Stimulated activated CD8-positive, alpha-beta memory T cell treated with anti-CD3 and anti-CD28 coated beads, Interleukin-7, amount 100 ng/mL, for 24 hours (primary cell): Measurements from ENCODE around the gene EXD2.
"Not testable (repeated sequence)": the region's sequence is repeated elsewhere in the genome, so short reads cannot be mapped to it uniquely, and the experiment has no call there.

Experiments
- DNase-seq: peaks from one replicate; pipeline ENCODE4 v3.0.0-alpha.2; 2020; ENCODE audit warnings: low read depth

EXD2 gene

DNA sequence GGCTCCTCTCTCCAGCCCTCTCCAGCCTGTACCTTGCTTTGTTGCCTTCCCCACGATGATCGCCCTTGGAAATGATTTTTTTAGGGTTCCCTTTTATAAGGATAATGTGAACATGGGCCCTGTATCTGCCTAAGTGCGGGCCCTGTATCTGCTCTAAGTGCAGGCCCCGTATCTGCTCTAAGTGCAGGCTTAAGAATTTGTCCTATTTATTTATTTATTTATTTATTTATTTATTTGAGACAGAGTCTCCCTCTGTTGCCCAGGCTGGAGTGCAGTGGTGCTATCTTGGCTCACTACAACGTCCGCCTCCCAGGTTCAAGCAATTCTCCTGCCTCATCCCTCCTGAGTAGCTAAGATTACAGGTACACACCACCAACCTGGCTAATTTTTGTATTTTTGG lies 91.2 kb downstream of the EXD2 start:
- DNase-seq: no peak

DNA sequence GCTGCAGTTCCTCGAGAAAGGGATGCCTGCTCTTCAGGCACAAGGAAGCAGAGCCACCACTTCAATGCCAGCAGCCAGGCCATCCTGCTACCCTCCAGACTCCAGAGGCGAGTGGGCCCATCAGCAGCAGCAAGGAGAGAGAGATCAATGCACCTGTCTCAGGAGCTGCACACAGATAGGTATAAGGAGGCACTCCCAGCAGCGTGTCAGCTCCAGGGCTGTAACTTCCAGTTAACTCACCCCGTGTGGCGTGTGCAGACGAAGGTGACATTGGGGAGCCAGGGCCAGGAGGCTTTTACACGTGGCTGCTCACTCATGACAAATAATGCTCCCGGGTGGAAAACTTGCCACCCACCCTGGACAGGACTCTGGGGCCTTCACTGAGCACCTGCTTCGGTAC lies 92.9 kb downstream of the EXD2 start:
- DNase-seq: no peak

DNA sequence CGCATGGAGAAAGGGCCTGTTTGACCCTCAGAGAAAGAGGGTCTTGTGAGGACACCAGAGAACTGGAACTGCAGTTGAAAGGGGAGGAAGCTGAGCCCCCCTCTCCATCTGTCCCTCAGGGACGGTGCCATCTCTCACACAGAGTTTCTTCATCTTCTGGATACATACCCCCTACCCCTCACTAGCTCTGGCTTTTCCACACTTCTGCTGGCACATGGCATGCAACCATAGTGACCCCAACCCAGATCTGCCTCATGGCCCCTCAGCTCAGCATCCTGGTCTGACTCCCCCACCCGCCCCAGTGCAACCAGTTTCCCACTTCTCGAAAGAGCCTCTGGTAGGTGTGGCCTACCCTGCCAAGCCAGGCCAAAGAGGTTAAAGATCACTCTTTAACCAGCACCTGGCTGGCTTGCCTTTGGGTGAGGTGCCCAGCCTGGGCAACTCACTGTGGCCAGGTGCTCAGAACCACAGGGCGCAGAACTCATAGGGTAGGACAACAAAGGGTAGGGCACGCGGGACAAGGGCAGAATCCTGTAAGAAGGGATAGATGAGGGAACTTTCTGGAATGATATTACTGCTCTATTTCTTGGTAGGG lies 94.5 kb downstream of the EXD2 start:
- no peak for DNase-seq

DNA sequence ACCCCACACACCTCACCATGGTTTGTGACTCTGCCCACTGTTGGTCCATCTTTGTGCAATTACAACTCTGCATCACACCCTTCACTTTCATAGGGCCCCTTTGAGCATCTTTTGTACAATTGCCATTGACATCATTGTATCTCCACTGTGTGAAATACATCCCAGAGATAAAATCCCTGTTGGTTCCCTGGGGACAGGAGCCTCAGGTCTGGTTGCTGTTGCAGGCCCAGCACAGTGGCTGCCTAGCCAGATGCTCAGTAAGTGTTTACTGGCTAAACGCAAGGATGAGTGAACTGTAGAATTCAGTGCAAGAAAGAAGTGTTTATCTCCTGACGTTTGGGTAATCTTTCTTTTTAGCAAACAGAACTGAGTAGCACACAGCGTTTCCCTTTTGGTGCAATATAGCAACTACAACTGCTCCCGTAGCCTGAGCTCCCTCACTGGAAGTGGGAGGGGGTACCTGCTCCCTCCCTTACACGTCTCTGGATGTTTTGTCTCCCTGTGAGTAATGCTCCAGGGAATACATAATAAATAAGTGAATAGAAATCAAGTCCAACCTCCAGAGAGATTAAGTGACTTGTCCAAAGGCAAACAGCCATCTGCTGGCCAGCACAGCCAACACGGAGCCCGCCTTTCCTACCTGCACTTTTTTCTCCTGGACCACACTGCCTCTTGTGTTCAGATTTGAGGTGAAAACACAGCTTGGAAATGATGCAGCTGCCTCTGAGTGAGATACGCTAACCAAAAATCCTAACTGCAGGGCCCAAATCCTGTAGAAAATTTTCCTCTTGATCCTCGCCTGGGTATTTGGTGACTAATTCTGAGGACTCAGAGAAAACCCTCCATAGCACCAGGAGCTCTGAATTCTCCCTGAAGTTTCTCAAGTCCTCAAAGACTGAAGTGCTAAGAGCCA lies 96.1 kb downstream of the EXD2 start:
- no peak for DNase-seq

DNA sequence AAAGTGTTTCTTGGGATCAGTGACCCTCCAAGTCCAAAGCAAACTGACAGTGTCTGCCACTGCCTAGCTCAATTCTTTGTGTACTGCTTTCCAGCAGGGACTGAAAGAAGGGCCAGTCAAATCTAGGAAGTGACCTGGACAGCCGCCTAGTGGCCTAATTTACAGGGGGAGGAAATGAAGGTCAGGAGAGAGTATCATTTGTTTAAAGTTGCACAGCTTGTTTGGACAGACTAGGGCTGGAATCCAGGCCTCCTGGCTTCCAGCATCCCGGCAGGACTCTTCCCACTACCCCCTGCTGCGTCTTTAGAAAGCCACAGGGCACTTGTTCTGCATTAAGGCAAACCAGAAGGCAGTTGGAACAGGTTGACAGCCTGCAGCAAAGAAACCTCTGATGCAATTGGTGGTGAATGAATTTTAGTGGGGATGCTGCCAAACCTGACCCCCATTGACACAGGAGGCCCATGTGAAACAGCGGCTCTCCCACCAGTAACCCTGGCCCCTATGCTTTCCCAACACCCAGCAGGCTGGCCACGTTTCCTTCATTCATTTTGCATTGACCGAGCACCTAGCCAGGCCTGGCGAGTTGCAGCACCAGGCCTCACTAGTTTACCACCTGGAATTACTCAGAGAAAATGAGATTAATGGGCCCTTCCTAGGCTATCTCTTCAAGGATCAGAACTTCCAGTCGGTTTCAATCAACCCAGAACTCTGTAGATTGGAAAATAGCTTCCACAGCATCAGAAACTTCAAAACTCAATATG lies 96.9 kb downstream of the EXD2 start:
- no peak for DNase-seq

DNA sequence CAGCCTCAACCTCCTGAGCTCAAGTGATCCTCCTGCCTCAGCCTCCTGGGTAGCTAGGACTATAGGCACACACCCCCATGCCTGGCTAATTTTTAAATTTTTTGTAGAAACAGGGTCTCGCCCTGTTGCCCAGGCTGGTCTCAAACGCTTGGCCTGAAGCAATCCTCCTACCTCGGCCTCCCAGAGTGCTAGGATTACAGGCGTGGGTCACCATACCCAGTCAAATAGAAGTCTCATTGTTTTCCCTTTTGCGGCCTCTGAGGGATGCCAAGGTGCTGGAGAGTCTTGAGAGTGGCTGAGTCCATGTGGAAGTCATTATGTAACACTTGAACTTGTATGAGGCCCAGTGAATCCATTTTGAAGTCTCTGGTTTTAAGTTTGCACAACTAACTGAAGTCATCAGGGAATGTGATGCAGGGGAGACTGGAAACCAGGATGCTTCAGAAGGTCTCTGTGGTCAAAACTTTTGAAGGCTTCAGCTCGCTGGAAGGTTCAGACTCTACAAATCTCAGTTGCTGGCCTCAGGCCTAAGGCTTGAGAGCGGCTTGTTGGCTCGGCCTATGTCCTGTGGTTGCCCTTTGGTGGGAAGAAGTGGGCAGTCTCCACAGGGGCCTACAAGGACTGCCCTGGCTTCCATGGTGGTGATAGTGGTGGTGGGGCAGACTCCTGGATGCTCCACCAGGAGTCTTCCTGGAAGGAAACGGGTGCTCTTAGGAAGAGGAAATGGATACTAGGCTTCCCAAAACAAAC lies 97.8 kb downstream of the EXD2 start:
- no peak for DNase-seq

DNA sequence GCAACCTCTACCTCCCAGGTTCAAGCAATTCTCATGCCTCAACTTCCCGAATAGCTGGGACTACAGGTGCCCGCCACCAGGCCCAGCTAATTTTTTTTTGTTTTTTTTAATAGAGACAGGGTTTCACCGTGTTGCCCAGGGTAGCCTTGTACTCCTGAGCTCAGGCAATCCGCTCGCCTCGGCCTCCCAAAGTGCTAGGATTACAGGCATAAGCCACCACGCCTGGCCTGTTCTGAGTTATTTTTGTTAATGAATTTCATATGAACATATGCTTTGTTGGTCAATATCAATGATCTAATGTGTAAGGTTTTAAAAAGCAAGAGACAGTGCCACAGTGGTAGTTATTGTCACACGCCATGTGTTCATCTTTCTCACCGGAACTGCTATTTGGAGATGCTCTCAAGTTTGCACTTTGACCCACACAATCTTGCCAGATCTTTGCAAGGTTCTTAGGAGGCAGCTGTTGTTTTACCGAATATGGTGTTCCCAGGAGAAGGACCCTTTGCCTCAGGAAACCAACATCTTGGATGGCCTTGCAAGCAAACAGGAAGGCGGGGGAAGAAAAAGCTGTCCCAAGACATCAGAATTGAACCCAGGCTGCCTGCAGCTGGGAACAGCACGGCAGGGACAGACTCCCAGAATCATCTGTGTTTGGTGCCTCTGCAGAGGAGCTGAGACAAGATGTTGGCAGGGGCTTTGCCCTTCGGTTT lies 98.7 kb downstream of the EXD2 start:
- no peak for DNase-seq

DNA sequence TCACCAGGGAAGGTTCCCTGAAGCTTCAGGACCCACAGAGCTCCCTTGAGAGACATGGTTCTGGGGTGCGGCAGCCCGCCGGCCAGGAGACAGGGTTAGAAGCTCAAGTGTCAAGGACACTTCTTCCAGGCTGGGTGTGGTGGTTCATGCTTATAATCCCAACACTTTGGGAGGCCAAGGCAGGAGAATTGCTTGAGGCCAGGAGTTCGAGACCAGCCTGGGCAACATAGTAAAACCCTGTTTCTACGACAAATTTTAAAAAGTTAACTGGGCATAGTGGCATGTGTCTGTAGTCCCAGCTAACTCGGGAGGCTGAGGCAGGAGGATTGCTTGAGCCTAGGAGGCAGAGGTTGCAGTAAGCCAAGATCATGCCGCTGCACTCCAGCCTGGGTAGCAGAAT lies 99.6 kb downstream of the EXD2 start:
- DNase-seq: not testable (repeated sequence)

DNA sequence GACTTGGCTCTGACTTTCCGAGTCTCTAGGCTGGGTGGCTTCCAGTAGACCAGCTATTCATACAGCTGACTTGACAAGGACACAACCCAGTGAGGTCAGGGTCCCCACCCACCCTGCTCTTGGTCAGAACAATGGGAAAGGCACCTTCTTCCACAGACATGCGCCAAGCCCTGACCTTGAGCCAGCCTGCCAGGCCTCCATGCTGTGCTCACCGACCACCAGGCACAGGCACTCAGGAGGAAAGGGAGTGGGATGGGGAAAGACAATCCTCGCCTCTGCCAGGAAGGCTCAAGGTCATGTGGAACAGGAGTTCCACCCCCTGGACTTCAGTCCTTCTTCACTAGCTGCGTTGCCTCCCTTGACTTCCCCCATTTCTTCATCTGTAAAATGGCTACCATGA lies 100.1 kb downstream of the EXD2 start:
- DNase-seq: no peak

DNA sequence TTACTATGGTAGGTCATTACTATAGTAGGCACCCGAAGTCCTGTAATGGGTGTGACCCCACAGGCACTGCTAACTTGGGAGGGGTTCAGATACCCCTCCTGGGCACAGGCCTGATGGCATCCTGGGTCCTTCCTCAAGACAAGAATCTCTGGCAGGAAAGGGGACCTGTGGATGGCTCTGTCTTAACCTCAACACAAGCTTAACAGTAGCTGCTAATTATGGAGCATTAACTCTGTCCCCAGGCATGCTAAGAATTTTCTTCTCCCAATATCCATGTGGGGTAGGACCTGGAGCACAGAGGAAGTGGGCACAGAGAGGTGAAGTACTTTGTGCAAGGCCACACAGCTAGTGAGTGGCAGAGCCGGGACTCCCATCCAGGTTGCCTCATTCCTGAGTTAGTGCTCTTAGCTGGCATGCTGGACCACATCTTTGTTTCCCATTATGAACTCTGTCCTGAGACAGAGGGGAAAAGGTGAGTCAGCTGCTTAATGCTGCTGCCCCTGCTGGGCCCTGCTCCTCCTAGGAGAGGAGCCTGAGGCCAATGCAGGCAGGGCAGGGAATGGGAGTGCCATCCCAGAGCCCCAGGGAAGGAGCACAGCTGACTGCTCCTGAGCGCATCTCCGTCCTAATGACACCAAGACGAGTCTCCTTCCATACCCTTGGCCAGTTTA lies 100.7 kb downstream of the EXD2 start:
- DNase-seq: no peak
